Endothelial cell of hepatic sinusoid (primary cell): ENCODE results near the gene CHAD.

Experiments used
- in situ Hi-C: cut with HindIII; loops from 2 replicates; pipeline ENCODE4 v1.10.0; 2017; ENCODE audit warnings: low sequenced_read_pairs

CHAD gene

GRCh38 chr17:50460831-50461526 lies 7.7 kb downstream of the CHAD start:
- in situ Hi-C loops: no loop called here

GRCh38 chr17:50459756-50460155 lies 8.9 kb downstream of the CHAD start:
- in situ Hi-C loops: no loop called here

GRCh38 chr17:50458701-50459676 lies 9.7 kb downstream of the CHAD start:
- in situ Hi-C loops: no loop called here

GRCh38 chr17:50458270-50458669 lies 10.4 kb downstream of the CHAD start:
- in situ Hi-C loops: no loop called here

GRCh38 chr17:50457621-50458020 lies 11.1 kb downstream of the CHAD start:
- in situ Hi-C loops: no loop called here

- in situ Hi-C loops: loop anchor here (5.0 kb wide), 1 partner anchor 57 kb away; the partner anchor contains the start of gene LRRC59
Measured at GRCh38 chr17:50453901-50454300, 14.8 kb downstream of the CHAD start.

GRCh38 chr17:50452630-50453300 lies 15.9 kb downstream of the CHAD start:
- in situ Hi-C loops: loop anchor here (5.0 kb wide), 1 partner anchor 55 kb away; the partner anchor contains the start of gene LRRC59

- in situ Hi-C loops: loop anchor here (5.0 kb wide), 1 partner anchor 55 kb away; the partner anchor contains the start of gene LRRC59
Measured at GRCh38 chr17:50451943-50452629, 16.6 kb downstream of the CHAD start.

- in situ Hi-C loops: no loop called here
Measured at GRCh38 chr17:50448643-50449042, 20.0 kb downstream of the CHAD start.

- in situ Hi-C loops: no loop called here
Measured at GRCh38 chr17:50447870-50448595, 20.6 kb downstream of the CHAD start.

GRCh38 chr17:50445730-50446325 lies 22.9 kb downstream of the CHAD start:
- in situ Hi-C loops: no loop called here

- in situ Hi-C loops: no loop called here
Measured at GRCh38 chr17:50444841-50445715, 23.6 kb downstream of the CHAD start.

GRCh38 chr17:50443505-50443974 lies 25.1 kb downstream of the CHAD start:
- in situ Hi-C loops: no loop called here

- in situ Hi-C loops: no loop called here
Measured at GRCh38 chr17:50440838-50441829, 27.5 kb downstream of the CHAD start.

- in situ Hi-C loops: no loop called here
Measured at GRCh38 chr17:50440172-50440837, 28.4 kb downstream of the CHAD start.

- in situ Hi-C loops: no loop called here
Measured at GRCh38 chr17:50439008-50439407, 29.7 kb downstream of the CHAD start.

- in situ Hi-C loops: no loop called here
Measured at GRCh38 chr17:50437409-50437808, 31.3 kb downstream of the CHAD start.
